Brain microvascular endothelial cell (primary cell): ENCODE results near the gene NMRK2.

ENCODE experiments used
- DNase-seq: peaks from one replicate; pipeline ENCODE4 v3.0.0-alpha.2; 2020
- H3K27ac ChIP-seq: fragments of 250-450 bp; sonication (Bioruptor Pico); 2 replicates; pipeline ENCODE4 v1.5.1; 2020; ENCODE audit warnings: mild to moderate bottlenecking, moderate library complexity
- H3K27me3 ChIP-seq: fragments of 250-450 bp; sonication (Bioruptor Pico); replicated peaks from 2 replicates; pipeline ENCODE4 v1.5.1; 2020; ENCODE audit warnings: mild to moderate bottlenecking
- H3K36me3 ChIP-seq: fragments of 250-450 bp; sonication (Bioruptor Pico); replicated peaks from 2 replicates; pipeline ENCODE4 v1.5.1; 2020; ENCODE audit warnings: mild to moderate bottlenecking
- H3K4me3 ChIP-seq: 2 replicates; pipeline ENCODE4 v1.5.1; 2011; ENCODE audit warnings: low read depth, mild to moderate bottlenecking, control low read depth, low read length, moderate library complexity
- CTCF ChIP-seq: IDR thresholded peaks from 2 replicates; pipeline ENCODE4 v1.5.1; 2011; ENCODE audit warnings: low read depth, mild to moderate bottlenecking, moderate library complexity, low read length, control low read depth, inconsistent platforms; ENCODE audit errors: missing control alignments
- in situ Hi-C: cut with HindIII; loops from 2 replicates; pipeline ENCODE4 v1.10.0; 2017; ENCODE audit warnings: low sequenced_read_pairs, low pct_ligation_motif_present

NMRK2 gene

GRCh38 chr19:3908266-3909054 lies 24.4 kb upstream of the NMRK2 start:
- Histone ChIP-seq H3K4me3 (no peak overlapping the region), H3K27ac (no peak overlapping the region), H3K27me3 (no peaks in the 10 kb centered on the region), H3K36me3 (no peaks in the 10 kb centered on the region)
- in situ Hi-C loops: no loop called here
- no peak for TF ChIP-seq CTCF
- DNase-seq: no peak

DNA sequence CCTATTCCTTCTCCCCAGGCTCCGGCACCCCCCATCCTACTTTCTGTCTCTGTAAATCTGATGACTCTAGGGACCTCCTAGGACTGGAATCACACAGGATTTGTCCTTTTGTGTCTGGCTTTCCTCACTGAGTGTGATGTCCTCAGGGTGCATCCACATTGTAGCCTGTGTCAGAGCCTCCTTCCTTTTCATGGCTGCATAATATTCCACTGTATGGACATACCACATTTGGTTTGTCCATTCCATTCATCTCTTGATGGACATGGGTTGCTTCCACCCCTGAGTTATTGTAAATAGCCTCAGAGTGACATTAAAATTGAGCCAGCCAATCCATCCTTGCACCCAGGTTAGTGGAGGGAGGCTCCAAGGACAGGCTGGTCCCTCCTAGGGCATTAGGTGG lies 22.8 kb upstream of the NMRK2 start:
- Histone ChIP-seq H3K4me3 (no peak overlapping the region), H3K36me3 (no peaks in the 10 kb centered on the region), H3K27ac (no peak overlapping the region), H3K27me3 (no peaks in the 10 kb centered on the region)
- DNase-seq: no peak
- in situ Hi-C loops: no loop called here
- TF ChIP-seq CTCF: no peak

DNA sequence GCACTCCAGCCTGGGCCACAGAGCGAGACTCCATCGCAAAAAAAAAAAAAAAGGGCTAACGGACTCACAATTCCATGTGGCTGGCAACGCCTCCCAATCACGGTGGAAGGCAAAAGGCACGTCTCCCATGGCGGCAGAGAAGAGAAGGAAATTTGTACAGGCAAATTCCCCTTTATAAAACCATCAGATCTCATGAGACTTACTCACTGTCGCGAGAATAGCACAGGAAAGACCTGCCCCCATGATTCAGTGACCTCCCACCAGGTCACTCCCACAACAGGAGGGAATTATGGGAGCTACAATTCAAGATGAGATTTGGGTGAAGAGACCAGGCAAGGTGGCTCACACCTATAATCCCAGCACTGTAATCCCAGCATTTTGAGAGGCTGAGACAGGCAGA lies 18.7 kb upstream of the NMRK2 start:
- Histone ChIP-seq H3K27ac (no peak overlapping the region), H3K4me3 (no peak overlapping the region), H3K36me3 (no peaks in the 10 kb centered on the region), H3K27me3 (no peaks in the 10 kb centered on the region)
- no peak for TF ChIP-seq CTCF
- in situ Hi-C loops: no loop called here
- no peak for DNase-seq

DNA sequence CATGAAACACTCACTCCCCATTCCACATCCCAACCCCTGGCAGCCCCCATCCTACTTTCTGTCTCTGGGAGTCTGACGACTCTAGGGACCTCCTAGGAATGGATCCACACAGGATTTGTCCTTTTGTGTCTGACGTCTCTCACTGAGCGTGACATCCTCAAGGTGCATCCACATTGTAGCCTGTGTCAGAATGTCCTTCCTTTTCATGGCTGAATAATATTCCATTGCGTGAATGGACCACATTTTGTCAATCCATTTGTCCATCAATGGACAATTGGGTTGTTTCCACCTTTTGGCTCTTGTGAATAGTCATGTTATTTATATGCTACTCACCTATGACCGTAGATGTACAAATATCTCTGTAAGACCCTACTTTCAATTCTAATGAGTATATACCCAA lies 16.8 kb upstream of the NMRK2 start:
- H3K36me3 ChIP-seq: no peaks in the 10 kb centered on the region
- H3K4me3 ChIP-seq: no peak overlapping the region
- no peak overlapping the region for H3K27ac ChIP-seq
- TF ChIP-seq CTCF: no peak
- no peaks in the 10 kb centered on the region for H3K27me3 ChIP-seq
- DNase-seq: no peak
- in situ Hi-C loops: no loop called here

- no peaks in the 10 kb centered on the region for H3K27me3 ChIP-seq
- in situ Hi-C loops: no loop called here
- no peak for DNase-seq
- H3K27ac ChIP-seq: no peak overlapping the region
- no peak overlapping the region for H3K4me3 ChIP-seq
- no peaks in the 10 kb centered on the region for H3K36me3 ChIP-seq
- no peak for TF ChIP-seq CTCF
Observed at GRCh38 chr19:3919793-3920192, 13.1 kb upstream of the NMRK2 start.
